K562 (cell line): ENCODE measurements around the gene TIMM50. TPM values are rescaled to one million over a fixed set of nuclear protein-coding genes. Genes with fewer than 3 reads are reported as not detected.
A peak's percentile ranks its signal among the peaks of the same experiment; 100 is the strongest.

Source experiments
- CEBPB ChIP-seq: fragments of 450-650 bp; IDR thresholded peaks from 2 replicates; pipeline ENCODE4 v1.6.1; 2016; ENCODE audit warnings: missing genetic modification characterization, missing compliant biosample characterization
- CTCF ChIP-seq, 3 experiments: IDR thresholded peaks in 2 of 3; conservative IDR thresholded peaks in 1 of 3; 2 replicates each; pipeline ENCODE4 v1.5.1; 2011 to 2012; ENCODE audit warnings: low read length in 3 of 3, mild to moderate bottlenecking in 3 of 3, control low read depth in 2 of 3, improper control_type of control experiment in 1 of 3, inconsistent platforms in 1 of 3, low read depth in 1 of 3, mixed read lengths in 1 of 3, moderate library complexity in 1 of 3; ENCODE audit not compliant: insufficient read depth in 2 of 3
- DDX20 ChIP-seq: fragments of 450-650 bp; IDR thresholded peaks from 2 replicates; pipeline ENCODE4 v1.6.1; 2016; ENCODE audit warnings: missing genetic modification characterization, low read depth, mild to moderate bottlenecking, missing compliant biosample characterization, moderate library complexity
- ELK1 ChIP-seq: sonication (generic); formaldehyde crosslinking; IDR thresholded peaks from 2 replicates; pipeline ENCODE4 v1.8.1; 2022; ENCODE audit warnings: missing genetic modification reagents
- GATAD2B ChIP-seq: fragments of 450-650 bp; IDR thresholded peaks from 2 replicates; pipeline ENCODE4 v1.6.1; 2017; ENCODE audit warnings: mild to moderate bottlenecking, borderline replicate concordance
- HDAC3 ChIP-seq: fragments of 450-650 bp; IDR thresholded peaks from 2 replicates; pipeline ENCODE4 v1.6.1; 2018; ENCODE audit warnings: borderline replicate concordance, mild to moderate bottlenecking, moderate library complexity; ENCODE audit not compliant: partially characterized antibody
- PCBP1 ChIP-seq: fragments of 200-400 bp; formaldehyde crosslinking; IDR thresholded peaks from 2 replicates; pipeline ENCODE4 v1.6.1; 2018; ENCODE audit warnings: mild to moderate bottlenecking, low read depth, low read length; ENCODE audit not compliant: poor library complexity, severe bottlenecking
- PHB2 ChIP-seq: fragments of 450-650 bp; IDR thresholded peaks from 2 replicates; pipeline ENCODE4 v1.6.1; 2017; ENCODE audit warnings: low read depth
- POLR2G ChIP-seq: fragments of 200-400 bp; formaldehyde crosslinking; IDR thresholded peaks from 2 replicates; pipeline ENCODE4 v1.6.1; 2017; ENCODE audit warnings: low read depth, mild to moderate bottlenecking, antibody characterized with exemption, low read length, moderate library complexity
- POU5F1 ChIP-seq: fragments of 150-350 bp; IDR thresholded peaks from 2 replicates; pipeline ENCODE4 v1.6.1; 2014; ENCODE audit warnings: borderline replicate concordance, low read length, low read depth, mild to moderate bottlenecking; ENCODE audit not compliant: partially characterized antibody
- PTTG1 ChIP-seq: fragments of 450-650 bp; IDR thresholded peaks from 2 replicates; pipeline ENCODE4 v1.6.1; 2016; ENCODE audit warnings: low read depth, mild to moderate bottlenecking, missing genetic modification characterization, missing compliant biosample characterization
- RBM22 ChIP-seq: fragments of 200-400 bp; formaldehyde crosslinking; IDR thresholded peaks from 2 replicates; pipeline ENCODE4 v1.6.1; 2018; ENCODE audit warnings: low read length, low read depth; ENCODE audit not compliant: poor library complexity, severe bottlenecking
- SNIP1 ChIP-seq: fragments of 450-650 bp; IDR thresholded peaks from 2 replicates; pipeline ENCODE4 v1.7.1; 2017; ENCODE audit warnings: low read depth, mild to moderate bottlenecking
- SP2 ChIP-seq: IDR thresholded peaks from 2 replicates; pipeline ENCODE4 v1.6.1; 2011; ENCODE audit warnings: mild to moderate bottlenecking, low read depth, low read length, moderate library complexity; ENCODE audit not compliant: poor library complexity, severe bottlenecking; ENCODE audit errors: extremely low read depth
- ZMIZ1 ChIP-seq, 2 experiments: fragments of 150-350 bp in 1 of 2; IDR thresholded peaks; 2 replicates each; pipeline ENCODE4 v1.6.1; 2012 to 2016; ENCODE audit warnings: low read depth in 2 of 2, low read length in 2 of 2, mild to moderate bottlenecking in 1 of 2, moderate library complexity in 1 of 2
- ZNF134 ChIP-seq: fragments of 250-450 bp; sonication (Bioruptor Pico); conservative IDR thresholded peaks from 2 replicates; pipeline ENCODE4 v1.4.0; 2020
- ZNF24 ChIP-seq: fragments of 450-650 bp; IDR thresholded peaks from 2 replicates; pipeline ENCODE4 v1.6.1; 2016
- ZNF3 ChIP-seq: fragments of 250-450 bp; sonication (Bioruptor Pico); IDR thresholded peaks from 2 replicates; pipeline ENCODE4 v1.5.0; 2021; ENCODE audit warnings: mild to moderate bottlenecking, moderate library complexity
- ZNF584 ChIP-seq: fragments of 200-800 bp; sonication (Bioruptor generic); IDR thresholded peaks from 2 replicates; pipeline ENCODE4 v1.6.1; 2016; ENCODE audit warnings: low read depth, mild to moderate bottlenecking, missing genetic modification characterization, missing compliant biosample characterization
- ZNF77 ChIP-seq: fragments of 250-450 bp; sonication (Bioruptor Pico); IDR thresholded peaks from 2 replicates; pipeline ENCODE4 v1.5.0; 2020
- polyA plus RNA-seq, 8 experiments: library from polyadenylated mRNA; depleted of rRNA in 4 of 8; stranded (reverse) in 5 of 8; unstranded in 3 of 8; fragments of >200 nt; fragmentation: Nextera tagmentation in 2 of 8; fragmentation: Illumina TruSeq in 1 of 8; extraction: Ambion mirVana in 2 of 8; extraction: Trizol in 1 of 8; gene quantifications; 2 replicates each; pipeline versions ENCODE4 v1.2.1 to v1.2.3, GENCODE V29; 2011 to 2014; ENCODE audit warnings: inconsistent platforms in 1 of 8, missing spikeins in 1 of 8
- total RNA-seq, 7 experiments: library from RNA; depleted of rRNA in 6 of 7; stranded (reverse); fragments of >200 nt in 6 of 7; fragmentation: Illumina TruSeq in 2 of 7; extraction: Trizol in 2 of 7; gene quantifications; 2 replicates each; pipeline versions ENCODE4 v1.2.1 to v1.2.3, GENCODE V29; 2011 to 2021; ENCODE audit warnings: low replicate concordance in 1 of 7

Gene TIMM50
- total and polyA plus RNA-seq, 9 of the 15 experiments (the other 6 are each of a cell fraction or from before 2014, with no cell fraction given) = 28.3 to 221 (median 170) TPM

- TF ChIP-seq ZMIZ1 (IDR thresholded peaks at IDR 0.05; ENCODE audit: low read depth in 2 of 2, low read length in 2 of 2) (no peak), ZNF3 (CRISPR knock-in tag) (no peak), POLR2G (peak; percentile 81), ZNF134 (CRISPR knock-in tag) (no peak), GATAD2B (0 out of 2 replicates have a peak, but pooled peaks have one; percentile 16), PTTG1 (tag) (no peak), SNIP1 (no peak), CTCF (IDR thresholded peaks at IDR 0.05 in 2 of 3, conservative IDR thresholded peaks at IDR 0.05 in 1 of 3; ENCODE audit: insufficient read depth in 2 of 3, low read depth in 1 of 3, low read length in 3 of 3) (peak; percentile 96 to 99 (median 99)), PHB2 (no peak), ELK1 (CRISPR knock-in tag) (no peak), PCBP1 (no peak), ZNF584 (CRISPR knock-in tag) (no peak), RBM22 (no peak), POU5F1 (peak; percentile 78), ZNF24 (no peak), SP2 (no peak), DDX20 (no peak), HDAC3 (no peak), ZNF77 (CRISPR knock-in tag) (no peak), CEBPB (tag) (no peak)
These were observed 51.8 kb downstream of the TIMM50 start, which contains the start of gene EID2B (continued) for GRCh38 chr19:39532233-39533002.
